ENCODE measurements around the gene STX16.
"Not testable (repeated sequence)": the region's sequence is repeated elsewhere in the genome, so short reads cannot be mapped to it uniquely, and the experiment has no call there.

The STX16 gene

GRCh38 chr20:58713801-58714339, 62.8 kb downstream of the STX16 start:
- DNase-seq: no peak

DNA sequence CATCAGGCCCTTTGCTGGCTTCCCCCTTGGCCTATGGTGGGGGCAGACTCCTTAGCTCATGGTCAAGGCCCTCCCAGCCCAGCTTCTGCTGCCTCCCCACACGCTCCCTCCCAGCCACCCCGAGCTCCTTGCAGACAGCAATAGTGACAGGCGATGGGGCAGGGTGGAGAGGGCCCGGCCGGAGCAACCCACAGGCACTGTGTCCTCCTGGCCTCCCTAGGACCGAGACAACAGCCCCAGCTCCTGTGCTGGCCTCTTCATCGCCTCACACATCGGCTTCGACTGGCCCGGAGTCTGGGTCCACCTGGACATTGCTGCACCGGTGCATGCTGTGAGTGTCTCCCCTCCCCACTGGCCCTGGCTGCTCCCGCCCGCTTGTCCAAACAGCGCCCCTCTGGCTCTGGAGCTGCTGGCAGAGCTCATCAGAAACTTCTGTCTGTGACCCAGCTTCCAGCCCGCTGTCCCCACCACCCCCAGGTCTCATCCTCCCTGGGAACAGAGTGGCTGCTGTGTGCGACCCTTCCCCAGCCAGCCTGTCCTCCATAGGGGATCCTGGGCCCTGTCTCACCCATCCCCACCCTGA, 63.3 kb downstream of the STX16 start:
- no peak for DNase-seq

DNA sequence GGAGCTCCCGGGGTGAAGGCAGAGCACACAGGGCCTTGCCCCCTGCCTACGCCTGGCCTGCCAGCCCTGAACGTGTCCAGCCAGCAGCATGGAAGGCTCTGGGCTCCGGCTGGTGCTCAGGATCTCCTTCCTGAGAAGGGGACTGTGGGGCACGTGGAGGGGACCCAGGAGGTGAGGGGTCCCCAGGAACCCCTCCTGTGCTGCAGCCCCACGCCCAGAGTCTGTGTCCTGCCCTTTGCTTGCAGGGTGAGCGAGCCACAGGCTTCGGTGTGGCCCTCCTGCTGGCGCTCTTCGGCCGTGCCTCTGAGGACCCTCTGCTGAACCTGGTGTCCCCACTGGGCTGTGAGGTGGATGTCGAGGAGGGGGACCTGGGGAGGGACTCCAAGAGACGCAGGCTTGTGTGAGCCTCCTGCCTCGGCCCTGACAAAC, 63.9 kb downstream of the STX16 start:
- no peak for DNase-seq

DNA sequence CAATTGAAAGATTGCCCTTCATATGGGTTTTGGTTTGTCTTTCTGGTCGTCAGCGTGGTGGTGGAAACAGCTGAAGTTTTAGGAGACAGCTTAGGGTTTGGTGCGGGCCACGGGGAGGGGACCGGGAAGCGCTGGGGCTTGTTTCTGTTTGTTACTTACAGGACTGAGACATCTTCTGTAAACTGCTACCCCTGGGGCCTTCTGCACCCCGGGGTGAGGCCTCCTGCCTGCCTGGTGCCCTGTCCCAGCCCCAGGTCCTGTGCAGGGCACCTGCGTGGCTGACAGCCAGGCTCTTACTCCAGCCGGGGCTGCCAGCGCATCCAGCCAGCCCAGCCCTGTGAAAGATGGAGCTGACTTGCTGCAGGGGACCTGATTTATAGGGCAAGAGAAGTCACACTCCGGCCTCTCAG, 64.3 kb downstream of the STX16 start:
- DNase-seq: no peak

- DNase-seq: no peak
Observed at GRCh38 chr20:58715801-58716475, 64.9 kb downstream of the STX16 start.

- DNase-seq: no peak
Observed at GRCh38 chr20:58716476-58717277, 65.6 kb downstream of the STX16 start.

- no peak for DNase-seq
Observed at GRCh38 chr20:58717278-58718091, 66.4 kb downstream of the STX16 start.

DNA sequence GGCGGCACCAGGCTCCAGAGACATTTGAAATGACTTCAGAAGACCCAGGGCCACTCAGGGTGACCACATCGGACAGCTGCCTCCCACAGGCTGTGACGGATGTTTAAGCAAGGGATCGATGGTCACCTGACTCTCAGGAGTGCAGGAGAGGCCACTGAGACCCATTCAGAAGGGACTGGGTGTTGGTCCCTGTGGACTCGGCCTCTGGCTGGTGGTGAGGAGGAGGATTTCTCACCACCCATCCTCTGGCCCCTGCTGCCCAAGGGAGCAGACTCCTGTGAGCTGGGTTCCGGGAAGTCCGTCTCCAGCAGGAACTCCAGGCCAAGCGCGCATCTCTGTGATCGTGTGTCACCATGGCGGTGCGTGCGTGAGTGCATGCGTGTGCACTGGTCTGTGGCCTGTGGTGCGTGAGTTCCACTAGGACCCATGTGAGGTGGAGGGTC, 67.1 kb downstream of the STX16 start:
- no peak for DNase-seq

- no peak for DNase-seq
Observed at GRCh38 chr20:58718729-58719128, 67.6 kb downstream of the STX16 start.

GRCh38 chr20:58719258-58719657, 68.2 kb downstream of the STX16 start:
- DNase-seq: no peak

DNA sequence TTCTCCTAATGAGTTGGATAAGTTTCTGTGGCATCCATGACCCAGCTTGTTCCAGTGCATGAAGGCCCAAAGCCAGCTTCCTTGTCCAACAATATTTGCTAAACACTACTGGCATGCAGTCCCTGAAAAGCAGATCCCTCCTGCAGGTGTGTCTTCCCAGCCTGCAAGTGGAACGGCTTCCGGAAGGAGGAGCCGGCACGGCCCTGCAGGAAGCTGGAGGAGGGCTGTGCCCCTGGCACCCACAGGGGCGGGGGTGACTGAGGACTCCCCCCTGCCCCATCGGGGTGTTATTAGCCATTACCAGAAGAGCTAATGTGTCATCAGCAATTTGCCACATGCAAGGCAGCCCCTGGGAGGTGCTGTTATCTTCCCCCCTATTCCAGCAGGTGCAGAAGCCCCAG, 68.9 kb downstream of the STX16 start:
- no peak for DNase-seq

DNA sequence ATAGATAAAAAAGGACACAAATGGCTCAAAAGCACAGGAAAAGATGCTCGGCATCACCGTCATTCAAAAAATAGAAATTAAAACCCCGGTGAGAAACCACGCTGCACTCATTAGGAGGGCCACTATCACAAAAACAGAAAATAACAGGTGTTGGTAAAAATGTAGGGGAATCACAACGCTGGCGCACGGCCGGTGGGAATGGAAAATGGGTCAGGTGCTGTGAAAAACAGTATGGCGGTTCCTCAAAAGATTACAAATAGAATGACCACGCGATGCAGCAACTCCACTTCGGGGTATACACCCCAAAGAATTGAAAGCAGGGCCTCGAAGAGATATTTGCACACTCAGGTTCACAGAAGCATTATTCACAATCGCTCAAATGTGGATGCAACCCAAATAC, 69.8 kb downstream of the STX16 start:
- no peak for DNase-seq

GRCh38 chr20:58721951-58722778, 71.1 kb downstream of the STX16 start:
- no peak for DNase-seq

GRCh38 chr20:58722877-58723627, 72.0 kb downstream of the STX16 start:
- DNase-seq: no peak

DNA sequence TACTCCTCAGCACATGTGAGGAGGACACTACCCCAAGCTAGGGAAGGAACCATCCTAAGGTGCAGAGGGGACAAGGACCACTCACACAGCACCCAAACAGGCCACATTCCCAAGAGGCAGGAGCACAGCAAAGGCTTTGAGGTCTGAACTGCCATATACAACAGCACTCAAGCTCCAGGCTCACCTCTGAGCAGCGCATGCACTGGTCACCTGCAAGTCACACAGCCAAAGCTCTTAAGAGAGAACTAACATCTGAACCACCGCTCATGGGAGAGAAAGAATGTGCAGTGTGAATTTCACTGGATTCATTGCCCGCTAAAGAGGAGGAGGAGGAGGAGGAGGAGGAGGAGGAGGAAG, 72.5 kb downstream of the STX16 start:
- no peak for DNase-seq

DNA sequence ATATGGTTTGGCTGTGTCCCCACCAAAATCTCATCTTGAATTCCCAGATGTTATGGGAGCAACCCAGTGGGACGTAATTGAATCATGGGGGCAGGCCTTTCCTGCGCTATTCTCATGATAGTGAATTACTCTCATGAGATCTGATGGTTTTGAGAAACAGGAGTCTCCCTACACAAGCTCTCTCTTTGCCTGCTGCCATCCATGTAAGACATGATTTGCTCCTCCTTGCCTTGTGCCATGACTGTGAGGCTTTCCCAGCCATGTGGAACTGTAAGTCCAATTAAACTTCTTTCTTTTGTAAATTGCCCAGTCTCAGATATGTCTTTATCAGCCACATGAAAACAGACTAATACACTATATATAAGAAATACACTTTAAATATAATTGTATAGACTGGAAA, 75.1 kb downstream of the STX16 start:
- not testable (repeated sequence) for DNase-seq
